NCI-H2107 treated with DMSO at 0.1 percent for 48 hours (cell line): ENCODE measurements around the gene PPP3R1.

ENCODE experiments used
- DNase-seq: peaks from one replicate; lab custom pipeline; 2025; ENCODE audit not compliant: unreplicated experiment; lab: John Stamatoyannopoulos, UW

PPP3R1 gene

GRCh38 chr2:68235090-68235489 is 17.2 kb downstream of the PPP3R1 start:
- DNase-seq: no peak

GRCh38 chr2:68234405-68234804 is 17.9 kb downstream of the PPP3R1 start:
- DNase-seq: no peak

- no peak for DNase-seq
Measured at GRCh38 chr2:68231061-68231372, 21.3 kb downstream of the PPP3R1 start.

- DNase-seq: no peak
Measured at GRCh38 chr2:68230241-68231060, 21.9 kb downstream of the PPP3R1 start.

GRCh38 chr2:68226794-68227193 is 25.5 kb downstream of the PPP3R1 start:
- DNase-seq: no peak

- peak; percentile 31 for DNase-seq
Measured at GRCh38 chr2:68225119-68225632, 27.2 kb downstream of the PPP3R1 start.

GRCh38 chr2:68223419-68223818 is 28.9 kb downstream of the PPP3R1 start:
- no peak for DNase-seq

- no peak for DNase-seq
Measured at GRCh38 chr2:68222287-68222686, 30.0 kb downstream of the PPP3R1 start.

GRCh38 chr2:68218343-68218901 is 33.9 kb downstream of the PPP3R1 start:
- DNase-seq: no peak

GRCh38 chr2:68217729-68218128 is 34.6 kb downstream of the PPP3R1 start:
- no peak for DNase-seq

- no peak for DNase-seq
Measured at GRCh38 chr2:68216454-68217310, 35.6 kb downstream of the PPP3R1 start.

GRCh38 chr2:68214381-68214780 is 38.0 kb downstream of the PPP3R1 start:
- no peak for DNase-seq

GRCh38 chr2:68206793-68207192 is 45.5 kb downstream of the PPP3R1 start:
- DNase-seq: no peak

- no peak for DNase-seq
Measured at GRCh38 chr2:68203587-68203986, 48.7 kb downstream of the PPP3R1 start.

- no peak for DNase-seq
Measured at GRCh38 chr2:68200157-68200787, 52.1 kb downstream of the PPP3R1 start.

- DNase-seq: no peak
Measured at GRCh38 chr2:68196120-68196716, 56.1 kb downstream of the PPP3R1 start.

- DNase-seq: no peak
Measured at GRCh38 chr2:68195096-68195495, 57.2 kb downstream of the PPP3R1 start.

- no peak for DNase-seq
Measured at GRCh38 chr2:68193787-68194372, 58.5 kb downstream of the PPP3R1 start.

GRCh38 chr2:68193144-68193543 is 59.2 kb downstream of the PPP3R1 start:
- no peak for DNase-seq

GRCh38 chr2:68190991-68191731 is 61.2 kb downstream of the PPP3R1 start:
- DNase-seq: no peak
